ENCODE results near the gene PHF3.
A peak's percentile ranks its signal among the peaks of the same experiment; 100 is the strongest.

The PHF3 gene

GRCh38 chr6:63672582-63673129 lies 37.1 kb downstream of the PHF3 start:
- H3K4me2 ChIP-seq (ENCODE audit: low read depth, low read length, poor library complexity, severe bottlenecking) = peak overlapping the region; percentile 31
- H3K4me3 ChIP-seq (ENCODE audit: insufficient read depth, low read length, poor library complexity, severe bottlenecking) = no peak overlapping the region
- peak overlapping the region; percentile 25; the same call in 1 of the 2 replicates for H3K27ac ChIP-seq (ENCODE audit: low read depth, low read length)
- H3K79me2 ChIP-seq (ENCODE audit: insufficient read depth, low read length) = peaks cover 77% of the 10 kb centered on the region
- no peaks in the 10 kb centered on the region for H3K9me3 ChIP-seq (ENCODE audit: insufficient read depth, low read length)
- no peaks in the 10 kb centered on the region for H3K27me3 ChIP-seq (ENCODE audit: low read length)
- H3F3A ChIP-seq (ENCODE audit: insufficient read depth) = no peaks in the 10 kb centered on the region
- peaks cover 18% of the 10 kb centered on the region; the same call in 1 of the 2 replicates for H4K20me1 ChIP-seq (ENCODE audit: low read depth, low read length)
- H3K9me2 ChIP-seq (replicated peaks; ENCODE audit: insufficient read depth, low read length) = no peaks in the 10 kb centered on the region
- H3K36me3 ChIP-seq (ENCODE audit: low read length) = no peaks in the 10 kb centered on the region
- H3K9ac ChIP-seq (ENCODE audit: low read length) = no peak overlapping the region
- TF ChIP-seq CTCF (IDR thresholded peaks at IDR 0.05; ENCODE audit: insufficient read depth, low read length, poor library complexity, severe bottlenecking) = no peak
- H2AFZ ChIP-seq (ENCODE audit: low read depth, low read length, severe bottlenecking) = no peak overlapping the region

DNA sequence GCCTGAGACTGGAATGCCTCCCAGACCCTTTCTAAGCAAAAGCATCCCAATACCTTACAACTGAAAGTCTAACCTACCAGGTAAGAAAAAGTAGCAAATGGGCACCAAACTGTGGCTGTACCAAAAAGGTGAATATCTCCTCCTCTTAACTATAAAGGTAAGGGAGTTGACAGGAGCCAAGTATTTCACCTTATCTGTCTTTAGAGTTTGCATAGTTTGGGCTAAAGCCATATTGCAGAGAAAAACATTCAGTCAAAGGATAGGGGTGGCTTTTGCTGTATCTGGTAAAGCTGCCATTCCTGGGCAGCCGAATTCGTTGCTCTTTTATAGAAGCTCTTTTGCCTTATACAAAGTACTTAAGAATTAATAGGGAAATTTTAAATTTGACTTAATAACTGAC lies 38.1 kb downstream of the PHF3 start:
- Histone ChIP-seq H3K9me2 (replicated peaks; ENCODE audit: insufficient read depth, low read length) (no peaks in the 10 kb centered on the region), H3K9ac (ENCODE audit: low read length) (no peak overlapping the region), H3F3A (ENCODE audit: insufficient read depth) (no peaks in the 10 kb centered on the region), H3K27me3 (ENCODE audit: low read length) (no peaks in the 10 kb centered on the region), H4K20me1 (ENCODE audit: low read depth, low read length) (peaks cover 16% of the 10 kb centered on the region; the same call in 1 of the 2 replicates), H3K79me2 (ENCODE audit: insufficient read depth, low read length) (peaks cover 74% of the 10 kb centered on the region), H3K4me3 (ENCODE audit: insufficient read depth, low read length, poor library complexity, severe bottlenecking) (no peak overlapping the region), H2AFZ (ENCODE audit: low read depth, low read length, severe bottlenecking) (no peak overlapping the region), H3K4me2 (ENCODE audit: low read depth, low read length, poor library complexity, severe bottlenecking) (no peak overlapping the region), H3K27ac (ENCODE audit: low read depth, low read length) (no peak overlapping the region), H3K36me3 (ENCODE audit: low read length) (no peaks in the 10 kb centered on the region), H3K9me3 (ENCODE audit: insufficient read depth, low read length) (no peaks in the 10 kb centered on the region)
- no peak for TF ChIP-seq EZH2phosphoT487 (conservative IDR thresholded peaks at IDR 0.05; ENCODE audit: low read length)
- TF ChIP-seq CTCF (IDR thresholded peaks at IDR 0.05; ENCODE audit: insufficient read depth, low read length, poor library complexity, severe bottlenecking) = no peak

GRCh38 chr6:63674635-63675034 lies 39.0 kb downstream of the PHF3 start:
- H3K9me3 ChIP-seq (ENCODE audit: insufficient read depth, low read length) = no peaks in the 10 kb centered on the region
- H3K4me3 ChIP-seq (ENCODE audit: insufficient read depth, low read length, poor library complexity, severe bottlenecking) = no peak overlapping the region
- H3K9me2 ChIP-seq (replicated peaks; ENCODE audit: insufficient read depth, low read length) = no peaks in the 10 kb centered on the region
- peaks cover 14% of the 10 kb centered on the region; the same call in 1 of the 2 replicates for H4K20me1 ChIP-seq (ENCODE audit: low read depth, low read length)
- H3F3A ChIP-seq (ENCODE audit: insufficient read depth) = no peaks in the 10 kb centered on the region
- no peak for TF ChIP-seq EZH2phosphoT487 (conservative IDR thresholded peaks at IDR 0.05; ENCODE audit: low read length)
- no peak for TF ChIP-seq CTCF (IDR thresholded peaks at IDR 0.05; ENCODE audit: insufficient read depth, low read length, poor library complexity, severe bottlenecking)
- no peaks in the 10 kb centered on the region for H3K36me3 ChIP-seq (ENCODE audit: low read length)
- H3K27me3 ChIP-seq (ENCODE audit: low read length) = no peaks in the 10 kb centered on the region
- H2AFZ ChIP-seq (ENCODE audit: low read depth, low read length, severe bottlenecking) = no peak overlapping the region
- no peak overlapping the region for H3K4me2 ChIP-seq (ENCODE audit: low read depth, low read length, poor library complexity, severe bottlenecking)
- H3K27ac ChIP-seq (ENCODE audit: low read depth, low read length) = no peak overlapping the region
- H3K9ac ChIP-seq (ENCODE audit: low read length) = no peak overlapping the region
- H3K79me2 ChIP-seq (ENCODE audit: insufficient read depth, low read length) = peaks cover 71% of the 10 kb centered on the region
